Fibroblast of peridontal ligament (primary cell): ENCODE results near the gene GPR143.
"Not testable (repeated sequence)": the region's sequence is repeated elsewhere in the genome, so short reads cannot be mapped to it uniquely, and the experiment has no call there.

Experiments
- DNase-seq: peaks from one replicate; pipeline ENCODE4 v3.0.0-alpha.2; 2010; ENCODE audit errors: extremely low read depth

GPR143 gene

GRCh38 chrX:9765737-9766097 is at the start of gene GPR143:
Gene GPR143 (minus strand): TSS chrX:9765847. CDS start chrX:9765817, 30 bp downstream.
- no peak for DNase-seq

- DNase-seq: not testable (repeated sequence)
These were observed 45.4 kb upstream of the GPR143 start for GRCh38 chrX:9811086-9811485.

GRCh38 chrX:9809876-9810275 is 44.2 kb upstream of the GPR143 start:
- DNase-seq: not testable (repeated sequence)

- DNase-seq: no peak
These were observed 41.9 kb upstream of the GPR143 start for GRCh38 chrX:9807355-9808182.

- DNase-seq: no peak
These were observed 40.3 kb upstream of the GPR143 start for GRCh38 chrX:9805956-9806355.

GRCh38 chrX:9804444-9804843 is 38.8 kb upstream of the GPR143 start:
- no peak for DNase-seq

- no peak for DNase-seq
These were observed 37.1 kb upstream of the GPR143 start for GRCh38 chrX:9802737-9803136.

GRCh38 chrX:9797384-9798360 is 32.0 kb upstream of the GPR143 start:
- DNase-seq: no peak

GRCh38 chrX:9794495-9794894 is 28.8 kb upstream of the GPR143 start:
- DNase-seq: no peak

- DNase-seq: no peak
These were observed 25.2 kb upstream of the GPR143 start for GRCh38 chrX:9790866-9791265.

GRCh38 chrX:9789555-9789954 is 23.9 kb upstream of the GPR143 start:
- DNase-seq: no peak

GRCh38 chrX:9788911-9789310 is 23.3 kb upstream of the GPR143 start:
- DNase-seq: peak; percentile 5

GRCh38 chrX:9786798-9787635 is 21.4 kb upstream of the GPR143 start:
- no peak for DNase-seq

GRCh38 chrX:9785944-9786797 is 20.5 kb upstream of the GPR143 start, which contains the start of gene SHROOM2:
Gene SHROOM2 (plus strand): TSS chrX:9786429. CDS start chrX:9786546, 117 bp downstream.
- DNase-seq: no peak

GRCh38 chrX:9785254-9785943 is 19.8 kb upstream of the GPR143 start:
- no peak for DNase-seq

GRCh38 chrX:9784332-9784731 is 18.7 kb upstream of the GPR143 start:
- no peak for DNase-seq

GRCh38 chrX:9781941-9782340 is 16.3 kb upstream of the GPR143 start:
- no peak for DNase-seq

GRCh38 chrX:9775930-9776329 is 10.3 kb upstream of the GPR143 start:
- DNase-seq: no peak

GRCh38 chrX:9772943-9773342 is 7.3 kb upstream of the GPR143 start:
- no peak for DNase-seq

GRCh38 chrX:9770319-9770718 is 4.7 kb upstream of the GPR143 start:
- no peak for DNase-seq
